Endothelial cell of umbilical vein (primary cell): ENCODE results near the gene ZDHHC14. TPM values are rescaled to one million over a fixed set of nuclear protein-coding genes. Genes with fewer than 3 reads are reported as not detected.

Experiments
- BruUV-seq: library from RNA; stranded (reverse); fragments of 400-500 nt; replicated peaks from 2 replicates; lab custom pipeline; 2021; lab: Mats Ljungman, UMichigan
- CTCF ChIA-PET: fragments of 300-600, 350-600 bp; sonication (Branson Sonifier 250); formaldehyde crosslinking; loops from one replicate; lab custom pipeline; 2021; ENCODE audit warnings: antibody characterized with exemption, inconsistent platforms; lab: Charles Lee
- POLR2A ChIA-PET: fragments of 300-600, 350-600 bp; sonication (Branson Sonifier 250); formaldehyde crosslinking; loops from one replicate; lab custom pipeline; 2021; ENCODE audit warnings: antibody characterized with exemption, inconsistent platforms; lab: Charles Lee
- DNase-seq: peaks from one replicate; pipeline ENCODE4 v3.0.0-alpha.2; 2011; ENCODE audit warnings: low read depth, low spot score
- FAIRE-seq: peaks from 2 replicates; lab custom pipeline; 2011; peaks lifted over from hg19 to GRCh38; lab: Jason Lieb, UNC
- H2AFZ ChIP-seq: 2 replicates; pipeline ENCODE4 v1.6.0; 2012; ENCODE audit warnings: low read depth, low read length, control low read depth, inconsistent platforms
- H3K27ac ChIP-seq: 2 replicates; pipeline ENCODE4 v1.5.1; 2011; ENCODE audit warnings: low read depth, mild to moderate bottlenecking, control low read depth, low read length, moderate library complexity; ENCODE audit not compliant: insufficient read depth
- H3K27me3 ChIP-seq, 2 experiments: 2 replicates each; pipeline versions ENCODE4 v1.6.0 to v1.6.1; 2011; ENCODE audit warnings: low read length in 2 of 2, mixed read lengths in 1 of 2; ENCODE audit not compliant: control insufficient read depth in 2 of 2, insufficient read depth in 2 of 2
- H3K36me3 ChIP-seq, 2 experiments: 2 replicates in 1 of 2; 3 replicates in 1 of 2; pipeline ENCODE4 v1.5.1; 2011; ENCODE audit warnings: low read length in 2 of 2, mild to moderate bottlenecking in 1 of 2, moderate library complexity in 1 of 2; ENCODE audit not compliant: control insufficient read depth in 2 of 2, insufficient read depth in 2 of 2; ENCODE audit errors: extremely low read depth in 1 of 2
- H3K4me1 ChIP-seq: 3 replicates; pipeline ENCODE4 v1.5.1; 2011; ENCODE audit warnings: mild to moderate bottlenecking, low read length; ENCODE audit not compliant: control insufficient read depth, insufficient read depth; ENCODE audit errors: extremely low read depth
- H3K4me2 ChIP-seq: 2 replicates; pipeline ENCODE4 v1.6.1; 2011; ENCODE audit warnings: low read length, control low read depth, mixed read lengths; ENCODE audit not compliant: insufficient read depth
- H3K4me3 ChIP-seq, 3 experiments: fragments of 200-600 bp in 1 of 3; sonication (generic), shearing (Covaris generic) in 1 of 3; replicated peaks in 1 of 3; 2 replicates each; pipeline ENCODE4 v1.5.1; 2011 to 2016; ENCODE audit warnings: control low read depth in 3 of 3, low read length in 3 of 3, mild to moderate bottlenecking in 2 of 3, inconsistent platforms in 1 of 3, low read depth in 1 of 3, moderate library complexity in 1 of 3; ENCODE audit not compliant: insufficient read depth in 1 of 3
- H3K79me2 ChIP-seq: 2 replicates; pipeline ENCODE4 v1.6.0; 2012; ENCODE audit warnings: low read length, inconsistent platforms; ENCODE audit not compliant: control insufficient read depth, insufficient read depth
- H3K9ac ChIP-seq: replicated peaks from 2 replicates; pipeline ENCODE3; 2011; ENCODE audit warnings: low read length, control low read depth; ENCODE audit not compliant: insufficient read depth; ENCODE audit errors: extremely low read depth
- H3K9me1 ChIP-seq: replicated peaks from 3 replicates; pipeline ENCODE4 v1.6.0; 2011; ENCODE audit warnings: mild to moderate bottlenecking, low read length; ENCODE audit not compliant: control insufficient read depth, insufficient read depth; ENCODE audit errors: extremely low read depth
- H3K9me3 ChIP-seq: replicated peaks from 2 replicates; pipeline ENCODE4 v1.5.1; 2012; ENCODE audit warnings: low read length, inconsistent platforms; ENCODE audit not compliant: control insufficient read depth, insufficient read depth
- H4K20me1 ChIP-seq: replicated peaks from 2 replicates; pipeline ENCODE3; 2011; ENCODE audit warnings: mild to moderate bottlenecking, low read length; ENCODE audit not compliant: control insufficient read depth, insufficient read depth; ENCODE audit errors: extremely low read depth
- EZH2 ChIP-seq: IDR thresholded peaks from 2 replicates; pipeline ENCODE4 v1.6.1; 2012; ENCODE audit warnings: borderline replicate concordance, low read depth, mild to moderate bottlenecking, moderate library complexity, low read length, inconsistent platforms; ENCODE audit not compliant: severe bottlenecking
- FOS ChIP-seq: IDR thresholded peaks from 2 replicates; pipeline ENCODE4 v1.6.1; 2011; ENCODE audit warnings: mild to moderate bottlenecking, low read length, moderate library complexity, borderline replicate concordance; ENCODE audit not compliant: insufficient read depth
- GATA2 ChIP-seq: IDR thresholded peaks from 2 replicates; pipeline ENCODE4 v1.7.0; 2011; ENCODE audit warnings: low read depth, mild to moderate bottlenecking, moderate library complexity, mixed read lengths, low read length; ENCODE audit not compliant: insufficient read length, insufficient read depth
- JUN ChIP-seq: IDR thresholded peaks from 2 replicates; pipeline ENCODE4 v1.6.1; 2011; ENCODE audit warnings: borderline replicate concordance, low read depth; ENCODE audit not compliant: insufficient read length, insufficient read depth
- MAX ChIP-seq: IDR thresholded peaks from 2 replicates; pipeline ENCODE4 v1.6.1; 2011; ENCODE audit not compliant: insufficient read depth, insufficient read length
- MYC ChIP-seq: IDR thresholded peaks from one replicate; pipeline ENCODE4 v1.6.1; 2011; ENCODE audit warnings: mild to moderate bottlenecking, low read depth, low read length
- POLR2A ChIP-seq: IDR thresholded peaks from 2 replicates; pipeline ENCODE4 v1.6.1; 2012; ENCODE audit warnings: low read depth, mild to moderate bottlenecking, control low read depth, low read length
- POLR2AphosphoS5 ChIP-seq: IDR thresholded peaks from 2 replicates; pipeline ENCODE4 v1.6.1; 2012; ENCODE audit warnings: low read depth, mild to moderate bottlenecking, control low read depth, low read length, moderate library complexity; ENCODE audit not compliant: insufficient read depth
- dilution Hi-C: fragments of 300-500 bp; cut with MboI; formaldehyde crosslinking; loops from one replicate; pipeline ENCODE4 v1.15.0; 2019; ENCODE audit warnings: low sequenced_read_pairs; ENCODE audit not compliant: extremely low pct_ligation_motif_present
- intact Hi-C: fragments of 100-400 bp; cut with micrococcal nuclease; formaldehyde crosslinking; loops from one replicate; pipeline ENCODE4 v1.10.0; 2022
- polyA plus RNA-seq, 4 experiments: library from polyadenylated mRNA; depleted of rRNA in 3 of 4; stranded (reverse) in 3 of 4; unstranded in 1 of 4; fragments of >200 nt; gene quantifications; 2 replicates each; pipeline versions ENCODE4 v1.2.1 to v1.2.3, GENCODE V29; 2011 to 2012; ENCODE audit warnings: missing spikeins in 1 of 4
- total RNA-seq: library from RNA; stranded (reverse); gene quantifications from 2 replicates; pipeline ENCODE4 v1.2.3, GENCODE V29; 2021
- TF ChIP-seq, protein P1 (sequence below), 2 donors: IDR thresholded peaks; 1 replicate in 1 of 2; 2 replicates in 1 of 2; pipeline ENCODE4 v1.5.1; 2011; ENCODE audit warnings: low read length in 2 of 2, mild to moderate bottlenecking in 2 of 2, moderate library complexity in 2 of 2, control low read depth in 1 of 2, inconsistent platforms in 1 of 2, low read depth in 1 of 2; ENCODE audit not compliant: insufficient read depth in 1 of 2; ENCODE audit errors: extremely low read depth in 1 of 2

Gene ZDHHC14
- total and polyA plus RNA-seq, 2 donors (not counting 3 experiments of a cell fraction or from before 2014, with no cell fraction given): 23.0 to 25.6 TPM

GRCh38 chr6:157513004-157513603 is 132.1 kb downstream of the ZDHHC14 start:
- Histone ChIP-seq H3K79me2 (no peaks in the 10 kb centered on the region), H3K4me3 (no peak overlapping the region), H3K4me1 (peaks cover 29% of the 10 kb centered on the region), H3K27me3 (no peaks in the 10 kb centered on the region), H4K20me1 (no peaks in the 10 kb centered on the region), H3K27ac (peak overlapping the region; percentile 88), H3K36me3 (no peaks in the 10 kb centered on the region), H3K4me2 (no peak overlapping the region), H2AFZ (peak overlapping the region; percentile 4), H3K9me3 (no peaks in the 10 kb centered on the region), H3K9me1 (no peaks in the 10 kb centered on the region), H3K9ac (peak overlapping the region; percentile 1)
- TF ChIP-seq MYC (no peak), JUN (no peak), MAX (no peak), GATA2 (no peak), POLR2A (no peak), FOS (no peak), POLR2AphosphoS5 (no peak), EZH2 (no peak)
- TF ChIP-seq, protein P1, sequence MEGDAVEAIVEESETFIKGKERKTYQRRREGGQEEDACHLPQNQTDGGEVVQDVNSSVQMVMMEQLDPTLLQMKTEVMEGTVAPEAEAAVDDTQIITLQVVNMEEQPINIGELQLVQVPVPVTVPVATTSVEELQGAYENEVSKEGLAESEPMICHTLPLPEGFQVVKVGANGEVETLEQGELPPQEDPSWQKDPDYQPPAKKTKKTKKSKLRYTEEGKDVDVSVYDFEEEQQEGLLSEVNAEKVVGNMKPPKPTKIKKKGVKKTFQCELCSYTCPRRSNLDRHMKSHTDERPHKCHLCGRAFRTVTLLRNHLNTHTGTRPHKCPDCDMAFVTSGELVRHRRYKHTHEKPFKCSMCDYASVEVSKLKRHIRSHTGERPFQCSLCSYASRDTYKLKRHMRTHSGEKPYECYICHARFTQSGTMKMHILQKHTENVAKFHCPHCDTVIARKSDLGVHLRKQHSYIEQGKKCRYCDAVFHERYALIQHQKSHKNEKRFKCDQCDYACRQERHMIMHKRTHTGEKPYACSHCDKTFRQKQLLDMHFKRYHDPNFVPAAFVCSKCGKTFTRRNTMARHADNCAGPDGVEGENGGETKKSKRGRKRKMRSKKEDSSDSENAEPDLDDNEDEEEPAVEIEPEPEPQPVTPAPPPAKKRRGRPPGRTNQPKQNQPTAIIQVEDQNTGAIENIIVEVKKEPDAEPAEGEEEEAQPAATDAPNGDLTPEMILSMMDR (IDR thresholded peaks at IDR 0.05; ENCODE audit: extremely low read depth in 1 of 2, insufficient read depth in 1 of 2, low read depth in 1 of 2, low read length in 2 of 2): no peak
- DNase-seq: peak; percentile 52
- no TSS peak for BruUV-seq
- ChIA-PET CTCF (interaction anchor here (0.7 to 1.4 kb wide), 6 partner anchors 11 to 173 kb away, joined by 3 to 4 read pairs (median 4); no protein-coding TSS in a partner anchor), POLR2A (no interaction called here)
- dilution Hi-C loops (no loop called here), intact Hi-C loops (loop anchor here (5.0 kb wide), 1 partner anchor 249 kb away; no protein-coding TSS in a partner anchor)
- peak; percentile 82 for FAIRE-seq
